Measurements from ENCODE around the gene SUMF2. TPM values are rescaled to one million over a fixed set of nuclear protein-coding genes. Genes with fewer than 3 reads are reported as not detected.
A peak's percentile ranks its signal among the peaks of the same experiment; 100 is the strongest.
"Not testable (repeated sequence)": the region's sequence is repeated elsewhere in the genome, so short reads cannot be mapped to it uniquely, and the experiment has no call there.

Gene SUMF2
- total and polyA plus RNA-seq, 2 experiments from 2014 or later: 186 to 188 TPM

DNA sequence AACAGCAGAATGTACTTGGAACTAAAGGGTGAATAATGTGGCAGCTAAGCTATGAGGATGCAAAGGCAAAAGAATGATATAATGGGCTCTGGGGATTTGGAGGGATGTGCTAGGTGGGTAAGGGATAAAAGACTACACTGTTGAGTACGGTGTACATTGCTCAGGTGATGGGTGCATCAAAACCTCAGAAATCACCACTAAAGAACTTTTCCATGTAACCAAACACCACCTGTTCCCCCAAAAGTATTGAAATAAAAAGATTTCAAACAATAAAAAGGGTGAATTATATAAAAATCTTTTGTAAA is 43.8 kb downstream of the SUMF2 start:
- H3K4me2 ChIP-seq (ENCODE audit: unreplicated experiment): no peak overlapping the region
- H3K9me2 ChIP-seq (ENCODE audit: insufficient read depth): no peaks in the 10 kb centered on the region
- no peak for DNase-seq
- H3K27ac ChIP-seq: no peak overlapping the region
- no peaks in the 10 kb centered on the region for H3K9me3 ChIP-seq (ENCODE audit: low read depth)
- H2AFZ ChIP-seq: peak overlapping the region; percentile 100; the same call in 1 of the 2 replicates
- H3K36me3 ChIP-seq (ENCODE audit: low read depth): peaks cover 13% of the 10 kb centered on the region; the same call in 1 of the 2 replicates
- 96 to 100% methylated on average over 1 of the region's 1 CpG for whole genome bisulfite sequencing, 2 experiments (ENCODE audit: low coverage in 1 of 2, low lambda C conversion rate in 2 of 2, missing lambda C conversion rate in 2 of 2)
- TF ChIP-seq EZH2phosphoT487 (IDR thresholded peaks at IDR 0.05; ENCODE audit: insufficient read depth, low read depth) (no peak), EZH2 (IDR thresholded peaks at IDR 0.05; ENCODE audit: insufficient read depth, poor library complexity, severe bottlenecking) (no peak)
- peaks cover 8% of the 10 kb centered on the region for H3K4me1 ChIP-seq (ENCODE audit: insufficient read depth)
- H4K20me1 ChIP-seq (ENCODE audit: insufficient read depth): no peaks in the 10 kb centered on the region
- H3K27me3 ChIP-seq (replicated peaks; ENCODE audit: insufficient read depth): no peaks in the 10 kb centered on the region
- no peak overlapping the region for H3K9ac ChIP-seq
- peaks cover 34% of the 10 kb centered on the region for H3K79me2 ChIP-seq (ENCODE audit: insufficient read depth)
- H3K4me3 ChIP-seq: no peak overlapping the region
- peaks cover 5% of the 10 kb centered on the region; the same call in 1 of the 2 replicates for H3F3A ChIP-seq (ENCODE audit: insufficient read depth)
- in situ Hi-C loops (cut with MboI): no loop called here

DNA sequence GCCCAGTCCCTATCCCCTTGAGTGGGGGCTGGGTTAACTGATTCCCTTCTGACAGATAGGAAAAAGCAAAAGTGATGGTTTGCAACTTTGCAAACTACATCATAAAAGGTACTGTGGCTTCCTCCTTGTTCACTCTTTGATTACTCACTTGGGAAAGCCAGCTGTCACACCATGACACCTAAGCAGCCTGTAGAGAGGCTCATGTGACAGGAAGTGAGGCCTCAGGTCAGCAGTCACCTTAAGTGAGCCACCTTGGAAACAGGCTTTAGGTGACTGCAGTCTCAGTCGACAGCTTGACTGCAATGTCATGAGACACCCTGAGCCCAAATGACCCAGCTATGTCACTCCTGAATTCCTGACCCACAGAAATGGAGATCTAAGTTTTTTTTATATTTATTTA is 46.5 kb downstream of the SUMF2 start:
- H3K9me2 ChIP-seq (ENCODE audit: insufficient read depth): no peaks in the 10 kb centered on the region
- H3K4me1 ChIP-seq (ENCODE audit: insufficient read depth): no peaks in the 10 kb centered on the region; the same call in 1 of the 2 replicates
- H3F3A ChIP-seq (ENCODE audit: insufficient read depth): peaks cover 5% of the 10 kb centered on the region; the same call in 1 of the 2 replicates
- no peak for DNase-seq
- H3K27me3 ChIP-seq (replicated peaks; ENCODE audit: insufficient read depth): no peaks in the 10 kb centered on the region
- WGBS, 2 experiments (ENCODE audit: low coverage in 1 of 2, low lambda C conversion rate in 2 of 2, missing lambda C conversion rate in 2 of 2): 81 to 82% methylated on average over 1 of the region's 1 CpG
- H3K36me3 ChIP-seq (ENCODE audit: low read depth): no peaks in the 10 kb centered on the region
- no peaks in the 10 kb centered on the region for H3K9me3 ChIP-seq (ENCODE audit: low read depth)
- H3K79me2 ChIP-seq (ENCODE audit: insufficient read depth): peaks cover 7% of the 10 kb centered on the region
- H3K9ac ChIP-seq: no peak overlapping the region
- no peak overlapping the region for H3K27ac ChIP-seq
- H2AFZ ChIP-seq: no peak overlapping the region
- in situ Hi-C loops (cut with MboI): no loop called here
- no peak overlapping the region for H3K4me2 ChIP-seq (ENCODE audit: unreplicated experiment)
- H4K20me1 ChIP-seq (ENCODE audit: insufficient read depth): no peaks in the 10 kb centered on the region
- H3K4me3 ChIP-seq: no peak overlapping the region
- TF ChIP-seq EZH2 (IDR thresholded peaks at IDR 0.05; ENCODE audit: insufficient read depth, poor library complexity, severe bottlenecking) (no peak), EZH2phosphoT487 (IDR thresholded peaks at IDR 0.05; ENCODE audit: insufficient read depth, low read depth) (no peak)

DNA sequence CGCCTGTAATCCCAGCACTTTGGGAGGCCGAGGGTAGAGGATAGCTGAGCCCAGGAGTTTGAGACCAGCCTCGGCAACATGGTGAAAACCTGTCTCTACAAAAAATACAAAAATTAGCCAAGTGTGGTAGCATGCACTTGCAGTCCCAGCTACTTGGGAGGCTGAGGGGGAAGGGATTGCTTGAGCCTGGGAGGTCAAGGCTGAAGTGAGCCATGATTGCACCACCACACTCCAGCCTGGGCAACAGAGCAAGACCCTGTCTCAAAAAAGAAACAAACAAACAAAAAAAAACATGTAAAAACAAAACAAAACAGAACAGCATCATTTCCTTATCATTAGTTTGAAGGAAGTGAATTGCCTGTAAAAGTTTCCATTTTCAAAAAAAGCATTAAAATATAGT is 48.2 kb downstream of the SUMF2 start:
- H3K4me2 ChIP-seq (ENCODE audit: unreplicated experiment); H3K9ac ChIP-seq; H3F3A ChIP-seq (ENCODE audit: insufficient read depth); H3K79me2 ChIP-seq (ENCODE audit: insufficient read depth); H3K27ac ChIP-seq; DNase-seq; H3K36me3 ChIP-seq (ENCODE audit: low read depth); H3K27me3 ChIP-seq (replicated peaks; ENCODE audit: insufficient read depth); H3K4me3 ChIP-seq; H2AFZ ChIP-seq; H3K9me2 ChIP-seq (ENCODE audit: insufficient read depth); H3K4me1 ChIP-seq (ENCODE audit: insufficient read depth); H4K20me1 ChIP-seq (ENCODE audit: insufficient read depth); H3K9me3 ChIP-seq (ENCODE audit: low read depth); in situ Hi-C loops (cut with MboI): not testable (repeated sequence)
- 60 to 72% methylated on average over 3 of the region's 3 CpGs for WGBS, 2 experiments (ENCODE audit: low coverage in 1 of 2, low lambda C conversion rate in 2 of 2, missing lambda C conversion rate in 2 of 2)

DNA sequence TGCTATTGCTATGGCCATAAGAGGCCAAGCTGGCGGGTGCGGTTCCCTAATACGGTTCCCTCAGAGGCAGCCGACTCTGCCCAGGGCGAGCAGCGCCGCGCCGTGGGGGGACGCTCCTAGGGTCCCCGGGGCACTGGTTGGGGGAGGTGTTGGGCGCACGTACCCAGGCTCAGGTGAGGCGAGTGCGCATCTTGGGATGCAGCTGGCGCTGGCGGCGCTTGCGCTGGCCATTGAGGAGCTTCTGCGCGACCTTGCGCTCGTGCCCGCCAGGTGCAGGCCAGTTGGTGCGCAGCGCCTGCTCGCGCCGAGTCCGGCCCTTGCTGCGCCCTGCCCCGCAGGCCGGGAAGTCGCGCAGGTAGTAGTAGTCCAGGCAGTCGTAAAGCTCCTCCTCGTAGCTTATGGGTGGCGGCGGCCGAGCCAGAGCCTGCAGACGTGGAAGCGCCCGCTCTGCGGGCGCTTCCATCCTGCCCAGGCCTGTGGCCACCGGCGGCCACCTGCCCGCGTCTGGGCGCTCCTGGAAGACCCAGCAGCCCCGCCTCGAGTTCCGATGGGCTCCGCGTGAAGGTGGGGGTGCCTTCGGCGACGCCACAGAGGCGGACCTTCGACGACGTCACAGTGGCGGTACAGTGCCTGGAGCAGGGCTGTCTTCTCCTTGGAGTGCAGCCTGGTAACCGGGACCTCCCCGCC is 51.9 kb downstream of the SUMF2 start, which contains the start of gene NUPR2:
TSS of gene NUPR2 (minus strand) at position 566 of the 687 bp plus-strand sequence. CDS start at position 463, 103 bp downstream.
- Histone ChIP-seq H3K9ac (no peak within 1 kb of the TSS), H3K4me1 (ENCODE audit: insufficient read depth) (no peaks in the 10 kb centered on the region), H3F3A (ENCODE audit: insufficient read depth) (no peaks in the 10 kb centered on the region), H3K9me3 (ENCODE audit: low read depth) (no peaks in the 10 kb centered on the region), H3K4me2 (ENCODE audit: unreplicated experiment) (no peak within 1 kb of the TSS), H3K27ac (no peak within 1 kb of the TSS), H3K4me3 (no peak within 1 kb of the TSS), H4K20me1 (ENCODE audit: insufficient read depth) (no peaks in the 10 kb centered on the region), H2AFZ (no peak within 1 kb of the TSS), H3K79me2 (ENCODE audit: insufficient read depth) (no peaks in the 10 kb centered on the region), H3K27me3 (replicated peaks; ENCODE audit: insufficient read depth) (peaks cover 4% of the 10 kb centered on the region; the same call in 1 of the 2 replicates), H3K9me2 (ENCODE audit: insufficient read depth) (no peaks in the 10 kb centered on the region), H3K36me3 (ENCODE audit: low read depth) (no peaks in the 10 kb centered on the region)
- in situ Hi-C loops (cut with MboI): no loop called here
- WGBS, 2 experiments (ENCODE audit: low coverage in 1 of 2, low lambda C conversion rate in 2 of 2, missing lambda C conversion rate in 2 of 2): 6 to 7% methylated on average over 51 to 62 of the region's 65 CpGs
- TF ChIP-seq EZH2phosphoT487 (IDR thresholded peaks at IDR 0.05; ENCODE audit: insufficient read depth, low read depth): no peak
- TF ChIP-seq EZH2 (IDR thresholded peaks at IDR 0.05; ENCODE audit: insufficient read depth, poor library complexity, severe bottlenecking): no peak
- DNase-seq: no peak
